GM21390 (cell line): ENCODE data around the gene DES.
A peak's percentile ranks its signal among the peaks of the same experiment; 100 is the strongest.
"Not testable (repeated sequence)": the region's sequence is repeated elsewhere in the genome, so short reads cannot be mapped to it uniquely, and the experiment has no call there.

ENCODE experiments used
- ATAC-seq: cut with Tn5 transposase; IDR thresholded peaks from one replicate; pipeline ENCODE4 v1.9.1; 2021; ENCODE audit not compliant: unreplicated experiment

Gene DES

DNA sequence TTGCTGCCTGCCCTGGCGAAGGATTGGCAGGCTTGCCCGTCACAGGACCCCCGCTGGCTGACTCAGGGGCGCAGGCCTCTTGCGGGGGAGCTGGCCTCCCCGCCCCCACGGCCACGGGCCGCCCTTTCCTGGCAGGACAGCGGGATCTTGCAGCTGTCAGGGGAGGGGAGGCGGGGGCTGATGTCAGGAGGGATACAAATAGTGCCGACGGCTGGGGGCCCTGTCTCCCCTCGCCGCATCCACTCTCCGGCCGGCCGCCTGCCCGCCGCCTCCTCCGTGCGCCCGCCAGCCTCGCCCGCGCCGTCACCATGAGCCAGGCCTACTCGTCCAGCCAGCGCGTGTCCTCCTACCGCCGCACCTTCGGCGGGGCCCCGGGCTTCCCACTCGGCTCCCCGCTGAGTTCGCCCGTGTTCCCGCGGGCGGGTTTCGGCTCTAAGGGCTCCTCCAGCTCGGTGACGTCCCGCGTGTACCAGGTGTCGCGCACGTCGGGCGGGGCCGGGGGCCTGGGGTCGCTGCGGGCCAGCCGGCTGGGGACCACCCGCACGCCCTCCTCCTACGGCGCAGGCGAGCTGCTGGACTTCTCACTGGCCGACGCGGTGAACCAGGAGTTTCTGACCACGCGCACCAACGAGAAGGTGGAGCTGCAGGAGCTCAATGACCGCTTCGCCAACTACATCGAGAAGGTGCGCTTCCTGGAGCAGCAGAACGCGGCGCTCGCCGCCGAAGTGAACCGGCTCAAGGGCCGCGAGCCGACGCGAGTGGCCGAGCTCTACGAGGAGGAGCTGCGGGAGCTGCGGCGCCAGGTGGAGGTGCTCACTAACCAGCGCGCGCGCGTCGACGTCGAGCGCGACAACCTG is at the start of gene DES:
Gene DES, plus strand, starts transcription at position 223 of the 857 bp plus-strand sequence. Its CDS starts 86 bp downstream, at position 309.
- no peak for ATAC-seq

- ATAC-seq, result no peak
These were observed 49.4 kb upstream of the DES start for GRCh38 chr2:219368690-219369191.

- ATAC-seq, result no peak
These were observed 48.7 kb upstream of the DES start for GRCh38 chr2:219369447-219369861.

GRCh38 chr2:219378163-219378851 is 39.9 kb upstream of the DES start:
- ATAC-seq, result no peak

GRCh38 chr2:219380926-219381325 is 37.3 kb upstream of the DES start:
- ATAC-seq, result no peak

DNA sequence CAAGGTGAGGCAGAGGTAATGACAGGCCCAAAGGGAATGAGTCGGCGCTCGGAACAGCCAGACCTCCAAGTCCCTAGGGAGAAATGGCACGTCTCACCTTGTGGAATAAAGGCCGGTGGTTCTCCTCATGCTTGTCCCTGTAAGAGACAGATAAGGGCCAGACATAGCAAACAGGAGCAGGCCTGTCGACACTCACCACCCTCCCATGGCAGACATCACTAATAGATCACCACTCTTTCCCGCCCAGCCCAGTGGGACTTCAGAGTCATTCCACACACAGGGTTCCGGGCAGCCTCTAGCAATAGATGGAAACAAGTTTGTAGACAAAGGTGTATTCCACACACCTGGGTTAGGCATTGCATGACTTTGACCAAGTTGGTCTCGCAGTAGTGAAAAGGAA is 36.7 kb upstream of the DES start:
- ATAC-seq, result no peak

DNA sequence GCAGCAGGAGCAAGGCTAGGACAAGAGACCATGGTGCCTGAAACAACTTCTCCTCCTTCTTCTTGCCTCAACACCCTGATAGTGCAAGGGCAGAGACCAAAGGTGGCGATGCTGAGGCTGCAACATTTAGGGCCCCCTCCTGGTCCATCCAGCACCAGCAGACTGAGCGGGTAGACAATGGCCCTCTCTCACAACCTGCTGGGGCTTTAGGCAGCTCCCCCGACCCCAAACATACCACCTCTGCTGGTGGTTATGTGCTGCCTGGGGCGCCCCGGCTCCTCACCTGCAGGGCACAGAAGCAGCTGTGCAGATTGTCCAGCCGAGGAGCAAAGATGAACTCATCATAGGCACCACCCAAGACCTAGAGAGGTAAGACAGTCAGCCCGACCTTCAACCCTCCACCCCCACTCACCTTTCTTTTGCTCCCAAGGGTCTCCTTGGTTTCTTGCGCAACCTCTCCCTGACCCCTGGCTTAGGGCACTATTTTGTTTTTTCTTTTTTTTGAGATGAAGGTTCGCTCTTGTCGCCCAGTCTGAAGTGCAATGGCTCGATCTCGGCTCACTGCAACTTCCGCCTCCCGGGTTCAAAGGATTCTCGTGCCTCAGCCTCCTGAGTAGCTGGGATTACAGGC is 34.0 kb upstream of the DES start:
- no peak for ATAC-seq

DNA sequence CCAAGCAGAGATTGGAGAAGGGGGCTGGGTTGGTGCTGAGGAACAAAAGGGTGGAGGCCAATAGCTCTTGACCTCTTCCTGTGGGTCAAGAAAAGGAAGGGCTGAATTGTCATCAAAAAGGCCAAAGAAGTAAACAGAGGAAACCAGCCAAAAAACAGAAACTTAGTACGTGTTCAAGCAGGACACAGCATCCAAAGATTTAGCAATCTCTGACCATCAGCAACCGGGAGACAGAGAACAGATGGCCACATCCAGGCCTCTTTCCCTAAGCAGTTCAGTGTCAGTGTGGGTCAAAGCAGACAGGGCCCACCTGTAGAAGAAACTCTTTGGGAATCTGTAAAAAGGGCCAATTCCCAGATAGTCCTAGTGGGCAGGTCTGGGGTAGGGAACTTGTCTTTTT is 33.3 kb upstream of the DES start:
- no peak for ATAC-seq

DNA sequence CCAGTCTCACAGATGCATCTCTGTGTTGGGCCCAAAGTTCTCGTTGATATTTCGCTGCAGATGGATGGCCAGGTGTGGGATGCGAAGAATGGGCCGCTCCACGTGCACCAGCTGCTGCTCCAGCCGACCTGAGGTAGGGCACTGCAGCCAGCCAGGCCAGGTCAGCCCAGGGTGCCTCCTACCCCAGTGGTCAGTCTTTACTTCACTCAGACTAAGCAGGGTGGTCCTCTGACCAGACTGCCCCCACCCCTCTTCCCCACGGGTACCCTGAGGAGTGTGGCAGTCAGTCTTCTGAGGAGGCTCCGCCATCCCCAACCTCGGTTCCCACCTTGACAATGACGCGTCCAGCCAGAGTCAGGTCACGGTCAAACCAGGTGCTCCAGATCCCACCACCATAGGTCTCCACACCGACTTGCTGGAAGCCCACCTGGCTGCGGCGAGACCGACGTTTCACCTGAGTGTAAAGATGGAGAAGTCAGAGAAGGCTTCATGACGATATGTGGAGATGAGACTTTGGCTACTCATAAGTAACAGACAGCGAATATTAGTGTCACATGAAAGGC is 32.1 kb upstream of the DES start:
- ATAC-seq, result no peak

- no peak for ATAC-seq
These were observed 31.5 kb upstream of the DES start for GRCh38 chr2:219386532-219387280.

DNA sequence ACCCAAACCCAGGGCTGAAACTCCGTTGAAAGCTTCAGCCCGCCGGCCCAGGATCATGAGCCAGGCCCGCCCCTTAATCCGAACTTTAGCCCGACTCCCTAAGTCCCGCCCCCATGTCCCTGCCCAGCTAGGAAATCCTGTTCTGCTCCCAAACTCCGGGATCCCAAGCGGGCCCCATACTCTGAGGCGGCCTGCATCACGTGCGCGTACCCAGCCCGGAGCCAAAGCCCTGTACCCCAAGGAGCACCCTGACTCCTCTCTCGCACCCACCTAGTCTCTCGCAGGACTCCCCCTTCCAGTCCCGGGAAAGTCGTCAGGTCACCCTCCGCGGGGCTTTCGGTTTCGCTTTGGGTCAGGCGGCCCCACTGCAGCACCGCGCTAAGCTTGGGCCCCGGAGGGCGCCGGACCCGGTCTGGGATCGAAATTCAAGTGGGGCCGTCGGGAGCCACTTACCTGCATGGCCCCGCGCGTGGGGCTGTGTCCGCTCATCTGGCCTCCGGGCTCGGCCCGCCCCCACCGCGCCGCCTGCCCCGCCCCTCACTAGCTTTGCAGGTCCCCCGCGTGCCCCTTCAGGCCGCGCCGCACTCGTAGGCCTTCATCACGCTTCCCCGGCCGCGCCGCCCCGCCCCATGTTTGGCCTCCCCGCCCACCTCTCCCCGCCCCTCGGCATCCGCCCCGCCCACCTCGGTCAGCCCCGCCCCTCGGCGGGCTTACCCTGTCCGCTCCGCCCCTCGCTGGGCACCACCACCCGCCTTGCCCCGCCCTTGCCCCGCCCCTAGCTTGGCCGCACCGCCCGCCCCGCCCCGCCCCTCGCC is 30.7 kb upstream of the DES start, which contains the start of gene DNPEP:
Gene DNPEP, minus strand, starts transcription at position 607 of the 815 bp plus-strand sequence. Its CDS starts 118 bp downstream, at position 489.
- peak; percentile 59 for ATAC-seq

DNA sequence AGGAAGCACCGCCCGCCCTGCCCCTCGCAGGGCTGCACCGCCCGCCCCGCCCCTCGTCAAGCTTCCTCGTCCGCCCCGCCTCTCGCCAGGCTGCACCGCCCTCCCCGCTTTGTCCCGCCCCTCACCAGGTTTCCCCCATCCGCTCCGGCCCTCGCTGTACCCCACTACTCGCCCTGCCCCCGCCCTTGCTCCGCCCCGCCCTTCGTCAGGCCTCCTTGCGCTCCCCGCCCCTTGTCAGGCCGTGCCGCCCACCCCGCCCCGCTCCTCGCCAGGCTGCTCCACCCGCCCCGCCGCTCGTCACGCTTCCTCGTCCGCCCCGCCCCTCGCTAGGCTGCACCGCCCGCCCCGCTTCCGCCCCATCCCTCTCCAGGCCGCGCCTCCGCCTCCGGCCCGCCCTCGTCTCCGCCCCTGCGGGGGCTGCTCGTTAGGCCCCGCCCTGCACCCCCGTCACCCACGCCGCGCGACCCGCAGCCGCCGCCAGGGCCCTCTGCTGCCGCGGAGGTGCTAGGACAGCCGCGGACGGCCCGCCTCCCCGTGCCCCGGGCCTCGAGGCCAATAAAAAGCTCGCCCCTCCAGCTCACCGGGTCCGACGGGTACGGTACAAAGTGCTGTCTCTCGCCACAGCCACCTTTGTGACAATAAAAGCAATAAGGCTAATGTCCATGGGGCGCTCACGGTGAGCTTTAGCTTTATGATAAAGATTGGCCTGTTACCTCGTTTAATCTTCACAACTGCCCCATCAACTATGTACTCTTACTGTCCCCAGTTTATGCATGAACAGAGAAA is 29.9 kb upstream of the DES start:
- peak; percentile 82 for ATAC-seq

DNA sequence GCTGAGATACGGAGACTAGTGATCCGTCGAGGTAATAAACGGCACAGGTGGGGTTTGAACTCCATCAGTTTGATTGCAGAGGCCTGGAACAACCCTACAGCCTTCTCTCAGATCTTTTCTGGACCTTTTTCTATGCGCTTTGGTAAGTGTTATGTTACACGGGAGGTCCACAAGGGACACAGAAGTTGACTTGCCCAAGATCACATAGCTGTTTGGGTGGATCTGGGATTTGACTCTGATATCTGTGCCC is 29.3 kb upstream of the DES start:
- ATAC-seq, result no peak

DNA sequence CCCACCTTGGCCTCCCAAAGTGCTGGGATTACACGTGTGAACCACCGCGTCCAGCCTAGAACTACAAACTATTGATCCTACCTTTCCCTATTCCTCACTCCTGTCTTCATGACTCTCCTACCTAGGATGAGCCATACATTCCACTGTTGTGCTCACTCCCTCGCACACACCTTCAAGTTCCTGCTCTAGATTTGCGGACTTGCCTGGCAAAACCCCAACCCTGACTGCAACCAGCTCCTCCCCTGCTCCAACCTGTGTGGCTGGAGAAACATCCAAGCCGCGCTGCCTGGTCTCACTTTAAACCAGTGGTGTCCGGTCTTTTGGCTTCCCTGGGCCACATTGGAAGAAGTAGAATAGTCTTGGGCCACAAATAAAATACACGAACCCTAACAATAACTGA is 25.4 kb upstream of the DES start:
- no peak for ATAC-seq

GRCh38 chr2:219395056-219395455 is 23.1 kb upstream of the DES start:
- ATAC-seq, result not testable (repeated sequence)

DNA sequence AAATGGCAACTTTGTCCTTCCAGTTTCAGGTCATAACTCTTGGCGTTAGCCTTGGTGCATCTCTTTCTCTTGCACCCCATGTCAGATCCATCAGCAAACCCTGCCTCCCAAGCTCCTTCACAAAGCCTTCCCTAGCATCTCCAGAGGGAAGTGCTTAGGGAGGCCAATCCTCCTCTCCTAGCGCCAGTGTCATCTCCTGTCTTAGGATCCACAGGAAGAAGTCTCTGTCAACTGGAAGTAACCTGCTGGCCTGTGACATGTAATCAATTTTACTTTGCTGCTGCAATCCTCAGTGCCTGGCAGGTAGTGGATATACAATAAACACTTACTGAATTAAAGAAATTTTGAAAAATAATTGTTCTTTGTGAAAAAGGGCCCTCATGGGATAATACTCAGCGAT is 22.6 kb upstream of the DES start:
- ATAC-seq, result no peak

GRCh38 chr2:219396863-219397457 is 21.2 kb upstream of the DES start:
- ATAC-seq, result no peak

DNA sequence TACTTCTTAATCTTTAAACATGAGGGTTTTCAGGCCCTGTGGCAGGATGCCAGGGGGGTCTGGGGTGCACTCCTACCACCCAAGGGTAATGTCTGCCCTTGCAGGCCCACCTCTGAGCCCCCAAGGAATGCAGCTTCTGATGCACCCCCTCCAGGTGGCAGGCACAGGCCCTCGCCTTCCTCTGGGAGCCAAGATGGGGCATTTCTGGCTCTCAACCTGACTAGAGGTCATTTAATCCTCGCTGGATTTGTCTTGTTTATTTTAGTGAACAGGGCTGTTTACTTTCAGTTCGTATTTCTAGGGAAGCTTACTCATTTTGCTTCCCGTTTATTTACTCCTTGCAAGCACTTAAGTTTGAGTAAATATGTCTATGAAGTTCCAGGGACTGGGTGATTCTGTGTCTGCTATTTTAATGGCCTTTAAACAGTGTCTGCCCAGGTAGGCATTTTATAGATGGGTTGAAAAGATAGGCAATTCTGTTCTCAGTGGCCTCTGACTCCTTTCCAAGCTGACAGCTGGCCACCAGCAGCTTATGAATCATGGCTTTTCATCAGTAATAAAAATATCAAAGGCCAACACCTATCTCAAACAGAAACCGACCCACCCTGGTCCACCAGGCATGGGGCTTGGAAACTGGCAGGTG is 19.3 kb upstream of the DES start:
- no peak for ATAC-seq
